ENCODE results near the gene SPA17.

Gene SPA17

GRCh38 chr11:124663861-124664260, 9.8 kb upstream of the SPA17 start:
- no peak for DNase-seq

GRCh38 chr11:124667601-124668000, 6.1 kb upstream of the SPA17 start:
- no peak for DNase-seq

DNA sequence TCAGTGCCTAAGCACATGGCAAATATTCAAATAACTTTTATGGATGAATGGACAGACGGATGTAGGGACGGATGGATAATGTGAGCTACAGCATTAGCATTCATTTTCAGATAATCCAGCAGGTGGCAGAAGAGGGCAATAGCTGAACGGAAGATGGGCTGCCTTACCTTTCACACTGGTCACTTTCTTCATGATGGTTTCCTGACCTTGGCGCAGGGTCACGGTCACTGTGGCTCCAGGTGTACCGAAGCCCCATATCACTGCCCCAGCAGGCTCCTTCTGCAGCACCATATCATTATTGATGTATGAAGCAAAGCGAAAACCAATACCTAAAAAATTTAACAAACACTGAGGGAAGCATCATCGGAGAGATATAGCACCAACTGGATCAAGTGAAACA, 4.5 kb upstream of the SPA17 start:
- peak; percentile 71 for DNase-seq

- DNase-seq: peak; percentile 53
Observed at GRCh38 chr11:124670732-124671131, 3.0 kb upstream of the SPA17 start.

DNA sequence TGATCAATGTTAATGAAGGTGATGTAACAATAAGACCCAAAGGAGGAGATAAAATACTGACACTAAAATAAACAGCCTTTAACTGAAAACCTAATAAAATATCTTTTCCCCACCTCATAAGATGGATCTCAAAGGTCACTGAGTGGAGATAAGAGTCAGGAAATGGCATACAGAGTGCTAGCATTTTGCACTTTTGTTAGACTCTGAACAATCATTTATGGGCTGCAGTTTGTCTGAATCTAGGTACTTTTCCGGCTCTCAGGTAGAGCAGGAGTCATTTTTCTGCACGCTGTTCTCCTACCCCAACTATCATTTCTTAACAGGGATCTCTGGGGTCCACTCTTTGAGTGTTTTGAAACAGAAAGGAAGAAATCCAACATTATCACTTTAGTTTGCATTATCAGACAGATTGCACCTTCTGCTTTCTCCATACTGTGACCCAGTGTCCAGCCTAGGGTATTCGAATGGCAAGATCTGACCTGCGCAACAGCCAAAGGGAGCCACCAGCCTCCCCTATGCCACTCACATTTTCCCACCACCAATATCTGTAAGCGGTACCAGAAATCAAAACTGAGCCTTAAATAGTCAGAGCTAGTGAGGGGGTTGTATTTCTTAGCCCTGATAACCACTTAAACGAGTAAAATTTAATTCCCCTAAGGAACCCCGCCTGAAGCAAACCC, 1.0 kb upstream of the SPA17 start:
- DNase-seq: no peak

DNA sequence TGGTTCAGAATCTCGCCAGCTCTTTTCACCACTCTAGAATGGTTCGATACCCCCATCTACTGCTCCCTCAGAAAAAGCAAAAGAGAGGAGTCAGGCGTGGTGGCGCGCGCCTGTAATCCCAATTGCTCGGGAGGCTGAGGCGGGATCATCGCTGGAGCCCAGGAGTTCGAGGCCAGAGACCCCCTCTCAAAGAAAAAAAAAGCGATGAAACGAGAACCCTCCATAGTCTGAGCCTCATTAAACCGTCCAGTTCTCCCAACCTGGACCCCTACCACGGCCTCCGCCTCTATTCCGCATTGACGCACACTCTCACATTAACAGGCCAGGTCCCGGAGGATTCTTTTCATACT, 439 bp downstream of the SPA17 start:
- DNase-seq: no peak

DNA sequence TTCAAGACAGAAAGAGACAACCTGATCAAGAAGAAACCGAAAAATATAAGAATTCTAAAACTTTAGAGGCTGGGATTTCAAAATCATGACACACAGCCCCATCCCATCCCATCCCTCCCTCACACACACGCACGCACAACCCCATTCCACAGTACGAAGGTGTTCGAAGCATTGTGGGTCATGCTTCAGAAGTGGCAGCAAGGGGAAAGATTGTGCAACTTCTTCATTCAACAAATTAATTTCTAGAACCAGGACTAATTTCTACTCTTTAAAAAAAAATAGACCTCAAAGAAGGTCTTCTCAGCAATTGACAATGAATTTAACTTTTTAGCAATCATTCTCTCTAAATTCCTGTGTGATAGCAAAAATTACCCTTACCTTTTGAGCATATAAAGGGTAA, 867 bp downstream of the SPA17 start:
- DNase-seq: no peak

DNA sequence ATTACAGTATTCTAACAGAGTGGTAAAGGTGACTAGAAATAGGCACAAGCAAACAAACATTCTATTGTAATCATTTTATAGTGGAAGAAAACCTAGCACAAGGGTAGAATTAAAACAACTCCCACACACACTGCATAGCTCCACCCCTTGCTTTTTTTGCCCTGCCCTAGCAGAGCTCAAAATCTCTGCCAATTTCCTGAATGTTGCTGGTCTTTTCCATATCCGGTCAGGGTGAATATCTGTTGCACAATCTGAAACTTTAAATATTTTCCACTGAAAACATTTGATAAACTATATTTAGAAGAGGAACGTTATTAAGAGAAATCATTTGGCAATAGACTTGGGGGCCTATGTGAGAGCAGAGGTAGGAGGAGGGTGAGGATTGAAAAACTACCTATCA, 2.7 kb downstream of the SPA17 start:
- no peak for DNase-seq

DNA sequence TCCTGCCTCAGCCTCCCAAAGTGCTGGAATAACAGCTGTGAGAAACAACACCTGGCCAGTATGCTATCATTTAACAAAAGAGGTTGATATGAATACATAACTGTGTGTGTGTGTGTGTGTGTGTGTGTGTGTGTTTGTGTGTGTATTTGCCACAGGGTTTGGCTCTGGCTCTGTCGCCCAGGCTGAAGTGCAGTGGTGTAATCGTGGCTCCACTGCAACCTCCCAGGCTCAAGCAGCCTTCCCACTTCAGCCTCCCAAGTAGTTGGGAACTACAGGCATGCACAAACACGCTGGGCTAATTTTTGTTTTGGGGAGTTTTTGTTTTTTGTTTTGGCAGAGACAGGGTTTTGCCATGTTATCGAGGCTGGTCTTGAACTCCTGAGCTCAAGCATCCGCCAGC, 4.7 kb downstream of the SPA17 start:
- DNase-seq: no peak

DNA sequence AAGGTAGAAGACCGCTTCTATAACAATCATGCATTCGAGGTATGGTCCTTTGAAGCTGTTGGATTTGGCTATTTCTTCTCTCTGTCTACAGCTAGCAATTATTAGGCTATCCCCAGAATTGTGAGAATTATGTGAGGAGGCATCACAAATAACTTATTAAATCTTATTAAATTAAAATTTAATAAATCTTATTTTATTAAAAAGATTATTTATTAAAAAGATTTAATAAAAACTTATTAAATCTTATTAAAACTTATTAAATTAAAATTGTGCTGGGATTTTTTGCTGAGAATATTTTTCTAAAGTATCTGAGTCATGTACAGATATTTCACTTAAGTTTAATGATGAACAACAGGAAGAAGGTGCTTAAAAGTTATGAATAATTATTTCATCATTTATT, 7.7 kb downstream of the SPA17 start:
- DNase-seq: no peak

GRCh38 chr11:124682443-124682842, 8.7 kb downstream of the SPA17 start:
- no peak for DNase-seq

DNA sequence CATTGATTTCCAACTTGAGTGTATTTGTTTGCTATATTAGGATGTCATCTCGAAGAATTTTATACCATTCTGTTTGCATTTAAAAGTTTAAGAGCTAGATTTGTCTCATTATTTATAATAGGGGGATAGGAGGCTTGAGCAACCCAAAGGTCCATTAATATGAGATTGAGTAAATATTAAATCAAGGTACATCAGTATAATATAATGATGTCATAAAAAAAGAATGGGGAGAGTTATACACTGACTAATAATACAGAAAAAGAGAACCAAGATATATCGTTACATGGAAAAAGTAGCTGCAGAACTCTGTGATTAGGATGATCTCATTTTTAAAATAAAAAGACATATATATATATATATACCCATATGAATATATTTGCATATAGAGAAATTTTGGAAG, 19.4 kb downstream of the SPA17 start:
- no peak for DNase-seq

GRCh38 chr11:124699547-124699946, 25.8 kb downstream of the SPA17 start:
- DNase-seq: no peak

DNA sequence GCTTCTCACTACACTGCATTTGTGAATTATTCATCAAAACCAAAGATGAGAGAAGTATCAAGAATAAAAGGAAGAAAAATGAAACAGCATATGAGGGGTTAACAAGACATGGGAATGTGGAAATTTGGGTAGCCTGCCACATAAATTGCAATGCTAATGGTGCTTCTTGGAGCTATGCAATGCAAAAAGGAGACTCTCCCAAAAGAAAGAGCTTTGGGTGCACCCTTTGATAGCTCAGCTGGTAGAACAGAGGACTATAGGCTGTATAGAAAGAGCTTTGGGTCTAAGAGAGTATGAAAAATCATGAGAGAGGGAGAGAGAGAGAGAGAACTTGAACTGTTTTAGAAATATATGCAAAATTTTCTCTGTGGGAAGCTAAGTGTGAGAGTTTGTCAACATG, 26.3 kb downstream of the SPA17 start:
- no peak for DNase-seq

- DNase-seq: no peak
Observed at GRCh38 chr11:124707829-124708228, 34.1 kb downstream of the SPA17 start.

DNA sequence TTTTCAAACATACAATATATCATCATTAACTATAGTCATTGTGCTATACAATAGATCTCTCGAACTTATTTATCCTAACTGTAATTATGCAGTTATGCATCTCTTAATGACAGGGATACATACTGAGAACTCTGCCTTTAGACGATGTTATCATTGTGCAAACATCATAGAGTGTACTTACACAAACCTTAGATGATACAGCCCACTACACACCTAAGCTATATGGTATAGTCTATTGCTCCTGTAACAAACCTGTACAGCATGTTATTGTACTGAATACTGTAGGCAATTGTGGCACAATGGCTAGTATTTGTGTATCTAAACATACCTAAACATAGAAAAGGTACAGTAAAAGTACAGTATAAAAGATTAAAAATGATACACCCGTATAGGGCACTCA, 38.7 kb downstream of the SPA17 start:
- no peak for DNase-seq

DNA sequence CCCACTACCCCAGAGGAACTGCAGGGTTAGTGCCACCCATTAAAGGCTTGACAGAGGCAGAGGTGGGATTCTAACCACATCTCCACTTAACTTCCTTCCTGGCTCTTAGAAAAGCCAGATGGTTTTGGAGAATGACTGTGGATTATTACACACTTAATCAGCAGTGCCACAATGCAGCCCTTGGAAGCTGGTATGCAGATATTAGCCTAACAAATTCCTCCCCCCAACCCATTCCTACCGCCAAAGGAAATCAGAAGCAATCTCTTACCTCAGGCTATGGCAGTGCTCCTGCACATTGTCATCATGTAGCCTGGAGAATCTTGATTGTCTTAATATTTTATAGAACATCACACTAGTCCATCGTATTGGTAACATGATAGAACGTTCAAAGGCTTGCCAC, 42.9 kb downstream of the SPA17 start:
- DNase-seq: no peak

DNA sequence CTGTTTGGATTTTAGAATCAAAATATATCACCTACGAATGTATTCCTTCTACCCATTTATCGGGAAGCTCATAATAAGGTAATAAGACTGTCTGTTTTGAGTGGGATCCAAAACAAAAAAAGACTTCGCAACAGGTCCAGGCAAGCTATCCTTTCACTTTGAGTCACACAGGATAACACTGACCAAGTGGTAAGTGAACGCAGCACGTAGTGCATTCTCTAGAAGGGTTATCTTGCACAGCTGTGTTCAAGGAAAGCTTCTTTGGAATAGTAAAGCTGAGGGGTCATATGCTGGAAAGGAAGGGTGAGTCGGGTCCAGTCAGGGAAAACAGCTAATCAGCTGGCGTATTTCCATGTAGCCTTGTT, 43.7 kb downstream of the SPA17 start:
- DNase-seq: no peak

DNA sequence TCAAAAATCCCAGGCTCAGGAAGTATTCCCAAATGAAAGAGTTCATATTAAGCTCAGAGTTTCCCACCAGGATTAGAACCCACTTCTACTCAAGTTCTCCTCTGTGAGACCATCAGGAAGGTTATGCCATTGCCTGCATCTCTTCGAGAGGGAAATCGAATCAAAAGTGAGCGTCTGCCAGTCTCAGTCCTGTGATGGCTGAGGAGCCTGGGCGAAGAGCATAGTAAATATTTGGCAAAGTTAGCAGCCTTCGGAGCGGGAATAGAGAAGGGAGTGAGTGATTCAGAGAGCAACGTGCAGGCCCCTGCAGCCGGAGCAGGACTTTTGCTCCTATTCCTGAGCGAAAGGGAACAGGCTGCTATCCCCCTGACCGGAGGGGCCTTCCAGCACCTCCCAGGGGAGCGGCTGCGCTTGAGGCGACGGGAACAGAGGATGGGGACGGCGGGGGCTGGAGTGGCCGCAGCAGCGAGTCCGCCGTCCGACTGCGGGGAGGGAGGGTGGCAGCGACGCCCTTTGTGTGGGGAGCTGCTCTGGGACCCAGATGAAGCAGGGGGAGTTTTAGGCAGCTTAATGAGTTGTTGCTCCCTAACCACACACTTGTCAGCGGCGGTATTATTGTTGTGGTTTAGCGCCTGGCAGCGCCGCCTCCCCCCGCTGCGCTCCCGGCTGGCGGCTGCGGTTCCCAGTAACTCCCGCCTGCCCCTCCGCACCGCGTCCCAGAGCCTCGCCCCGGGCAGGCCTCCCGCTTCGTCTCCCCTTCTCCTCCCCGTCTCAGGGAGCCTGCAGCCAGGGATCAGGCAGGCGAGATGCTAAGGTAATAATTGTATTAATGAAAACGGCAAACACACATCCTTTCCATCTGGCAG, 44.3 kb downstream of the SPA17 start:
- peak; percentile 37 for DNase-seq

DNA sequence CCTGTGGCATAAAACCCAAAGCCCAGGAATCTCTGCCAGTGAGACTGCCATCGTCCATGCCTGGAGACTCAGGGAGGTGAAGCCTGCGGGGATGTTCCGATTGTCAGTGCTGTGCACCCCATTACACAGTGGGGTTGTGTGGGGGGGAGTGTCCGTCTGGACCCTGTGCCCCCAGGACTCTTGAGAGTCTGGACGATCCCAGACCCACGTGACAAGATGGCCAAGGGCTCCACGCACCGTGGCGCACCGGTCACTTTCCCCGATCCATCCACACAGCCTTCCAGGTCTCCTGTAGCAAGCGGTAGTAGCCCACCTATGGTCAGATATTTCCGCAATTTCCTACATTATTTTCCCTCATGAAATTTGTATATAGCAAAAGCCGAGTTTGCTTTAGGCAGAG, 45.1 kb downstream of the SPA17 start:
- DNase-seq: no peak

DNA sequence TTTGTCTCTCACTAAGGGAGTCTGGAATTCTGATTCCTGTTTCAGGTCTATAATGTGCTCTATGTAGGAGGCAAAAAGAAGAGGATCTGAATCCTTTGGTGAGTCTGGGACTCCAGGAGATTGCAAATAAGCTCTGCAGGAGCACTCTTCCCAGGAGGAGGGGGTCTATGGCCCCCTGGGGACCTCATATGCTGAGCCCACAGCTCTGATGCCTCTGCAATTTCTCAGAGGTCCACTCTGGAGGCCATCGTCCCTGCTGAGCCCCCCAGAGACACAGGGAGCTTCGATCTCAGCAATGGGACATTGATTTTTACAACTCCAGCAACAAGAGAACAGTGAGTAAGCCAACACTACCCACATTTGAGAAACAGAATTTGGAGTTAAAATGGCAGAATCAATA, 45.8 kb downstream of the SPA17 start:
- DNase-seq: no peak

DNA sequence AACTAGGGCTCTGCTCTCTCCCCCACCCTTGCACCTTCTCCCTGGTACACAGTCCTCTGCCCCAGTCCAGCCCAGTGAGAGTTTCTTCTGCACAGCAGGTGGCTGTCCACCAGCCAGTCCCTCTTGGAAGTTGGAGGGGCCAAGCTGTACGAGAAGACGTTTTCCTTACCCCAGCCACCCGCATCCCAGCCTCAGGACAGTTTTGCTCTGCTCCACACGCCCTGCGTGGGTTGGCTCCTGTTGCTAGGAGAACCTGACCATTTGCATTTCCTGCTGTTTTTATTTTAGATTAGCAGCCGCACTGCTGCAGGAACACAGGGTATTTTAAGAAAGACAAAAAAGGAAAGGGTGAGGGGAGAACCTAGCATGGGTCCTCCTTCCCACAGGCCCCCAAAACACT, 48.5 kb downstream of the SPA17 start:
- DNase-seq: no peak

GRCh38 chr11:124724979-124725718, 51.4 kb downstream of the SPA17 start:
- DNase-seq: no peak

- DNase-seq: no peak
Observed at GRCh38 chr11:124725719-124726105, 52.0 kb downstream of the SPA17 start.
